NCI-H2196 treated with DMSO at 0.1 percent for 48 hours (cell line): ENCODE data around the gene CDK5RAP2.

Experiments
- DNase-seq: peaks from one replicate; lab custom pipeline; 2025; ENCODE audit not compliant: unreplicated experiment; lab: John Stamatoyannopoulos, UW

The CDK5RAP2 gene

DNA sequence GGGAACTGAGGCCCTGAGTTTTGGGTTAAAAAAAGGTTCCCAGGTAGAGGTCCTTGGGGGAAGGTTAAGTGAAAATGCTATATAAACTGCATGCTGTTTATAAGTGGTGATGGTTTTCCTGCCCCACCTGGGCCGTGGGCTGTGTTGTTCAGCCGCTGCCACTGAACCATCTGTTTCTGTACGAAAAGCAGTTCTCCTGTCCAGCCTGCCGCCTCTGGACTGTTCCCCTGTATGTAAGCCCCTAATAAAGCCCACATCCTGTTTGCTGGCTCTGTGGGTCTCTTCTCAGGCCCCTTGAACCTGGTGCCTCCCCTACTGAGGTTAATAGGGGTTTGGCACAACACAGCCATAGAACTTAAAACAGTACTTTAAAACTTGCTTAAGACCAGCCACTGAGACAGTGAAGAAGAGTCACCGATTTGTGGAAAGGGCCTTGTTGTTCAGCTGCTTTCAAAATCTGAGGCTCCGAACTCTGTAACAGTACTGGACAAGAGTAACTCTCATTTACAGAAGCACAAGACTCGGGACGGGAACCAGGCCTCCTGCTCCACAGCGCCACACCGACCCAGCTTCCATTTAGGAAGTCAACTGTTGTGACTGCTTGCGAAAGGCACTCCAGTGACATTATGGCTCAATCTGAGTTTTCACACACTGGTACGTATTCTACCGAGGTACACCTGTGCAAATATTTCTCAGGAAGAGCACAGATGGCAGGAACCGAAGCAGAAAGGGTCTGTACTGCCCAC, 192.5 kb downstream of the CDK5RAP2 start:
- no peak for DNase-seq

DNA sequence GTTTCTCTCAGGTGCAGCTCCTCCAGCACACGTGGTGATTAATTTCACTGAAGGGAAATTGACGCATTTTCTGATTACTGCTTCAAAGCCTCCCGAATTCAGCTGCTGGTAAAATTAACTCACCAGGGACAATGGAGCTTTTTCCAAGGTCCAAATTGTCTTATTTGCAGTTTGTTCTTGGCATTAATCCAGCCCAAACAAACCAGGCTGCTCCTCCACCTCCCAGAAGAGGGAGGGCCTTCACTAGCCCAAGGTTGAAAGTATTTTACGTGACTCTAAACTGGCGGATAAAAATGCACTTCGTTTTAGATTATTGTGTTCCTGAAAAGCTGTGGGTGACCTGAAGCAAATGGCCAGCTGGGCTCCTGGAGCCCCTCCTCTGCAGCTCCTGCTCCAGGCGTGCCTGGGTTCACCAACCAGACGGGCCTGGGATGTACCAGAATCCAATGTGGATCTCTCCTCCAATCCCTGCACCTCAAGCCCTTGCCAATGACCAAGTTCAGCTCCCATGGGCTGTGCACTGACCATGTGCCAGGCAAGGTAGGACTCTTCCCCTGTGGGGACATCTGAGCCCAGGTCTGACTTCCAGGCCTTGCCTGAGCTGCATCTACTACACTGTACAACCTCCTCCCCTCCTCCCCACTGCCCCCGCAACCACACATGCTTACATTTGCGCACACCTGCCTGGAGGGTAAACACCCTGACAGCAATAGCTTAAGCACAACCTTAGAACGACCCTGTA, 193.4 kb downstream of the CDK5RAP2 start:
- peak; percentile 49 for DNase-seq

DNA sequence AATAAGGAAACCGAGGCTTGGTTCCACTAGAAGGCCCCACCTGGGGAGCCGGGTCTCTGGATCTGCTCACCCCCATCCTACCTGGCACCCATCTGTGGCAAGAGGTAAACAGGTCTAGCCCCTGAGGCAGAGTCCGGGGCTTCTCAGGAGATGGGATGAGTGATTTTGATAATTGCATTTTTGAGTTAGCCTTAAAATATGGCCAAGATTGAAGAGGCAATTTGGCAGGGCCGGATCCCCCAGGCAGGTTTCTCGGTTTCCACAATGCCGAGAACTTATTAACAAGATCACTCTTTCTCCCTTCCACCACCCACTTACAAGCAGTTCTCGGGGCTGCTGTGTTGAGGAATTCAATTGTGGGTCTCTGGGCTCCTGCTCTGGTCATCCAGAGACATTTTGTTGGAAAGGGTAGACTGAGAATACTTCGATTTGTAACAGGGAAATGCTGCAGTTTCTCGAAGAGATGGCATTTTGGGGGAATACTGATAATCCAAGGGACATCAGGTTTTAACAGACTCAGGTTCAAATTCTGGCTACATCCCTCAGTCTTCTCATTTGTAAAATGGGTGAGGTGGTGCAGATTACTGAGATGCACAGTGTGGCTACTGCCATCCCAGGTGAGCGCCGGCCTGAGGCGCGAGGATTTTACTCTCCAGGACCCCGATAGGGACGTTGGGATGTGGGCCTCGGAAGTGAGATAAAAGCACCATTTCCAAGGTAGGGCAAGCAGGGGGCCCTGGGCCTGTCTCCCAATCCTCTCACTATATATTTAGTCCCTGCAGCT, 194.2 kb downstream of the CDK5RAP2 start:
- no peak for DNase-seq

GRCh38 chr9:120384925-120385272, 195.1 kb downstream of the CDK5RAP2 start:
- DNase-seq = no peak

DNA sequence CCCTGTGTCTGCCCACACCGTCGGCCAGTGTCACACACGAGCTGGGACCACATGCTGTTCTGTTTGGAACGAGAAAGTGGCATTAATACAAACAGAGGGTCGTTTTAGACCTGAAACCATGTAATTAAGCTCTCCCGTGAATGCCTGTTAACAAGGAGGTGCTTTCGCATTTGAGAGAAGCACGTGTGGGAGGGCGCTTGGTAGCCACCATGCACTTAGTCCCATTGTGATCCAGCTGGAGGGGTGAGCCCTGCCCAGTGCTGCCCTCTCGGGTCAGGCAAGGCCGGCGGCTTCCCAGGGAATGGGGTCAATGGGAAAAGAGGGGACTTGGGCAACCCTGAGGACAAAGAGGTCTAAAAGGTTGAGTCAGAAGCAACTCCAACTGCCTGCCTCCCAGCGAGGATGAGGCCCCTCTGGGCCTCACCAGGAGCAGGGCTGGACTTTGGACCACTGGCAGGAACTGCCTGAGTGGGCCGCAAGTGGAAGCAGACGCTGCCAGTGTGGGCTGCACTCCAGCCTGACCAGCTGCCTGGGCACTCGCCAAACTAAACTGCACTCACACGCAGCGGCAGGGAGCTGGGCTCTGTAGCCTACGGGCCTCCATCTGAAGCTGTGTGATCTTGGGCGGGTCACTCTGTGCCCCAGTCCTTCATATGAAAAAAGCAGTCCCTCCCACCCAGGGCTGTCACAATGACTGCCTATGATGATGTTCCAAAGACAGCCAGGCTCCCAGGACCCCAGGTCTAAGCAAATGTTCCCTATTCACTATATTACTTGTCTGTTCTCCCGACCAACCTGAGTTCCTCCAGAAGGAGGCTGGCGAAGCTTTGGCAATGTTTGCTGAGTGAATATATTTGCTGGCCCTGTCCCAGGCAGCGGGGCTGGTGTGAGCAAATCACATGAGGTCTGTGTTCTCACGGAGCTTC, 195.7 kb downstream of the CDK5RAP2 start:
- no peak for DNase-seq

GRCh38 chr9:120383611-120383998, 196.4 kb downstream of the CDK5RAP2 start:
- no peak for DNase-seq

GRCh38 chr9:120382453-120382852, 197.5 kb downstream of the CDK5RAP2 start:
- no peak for DNase-seq

DNA sequence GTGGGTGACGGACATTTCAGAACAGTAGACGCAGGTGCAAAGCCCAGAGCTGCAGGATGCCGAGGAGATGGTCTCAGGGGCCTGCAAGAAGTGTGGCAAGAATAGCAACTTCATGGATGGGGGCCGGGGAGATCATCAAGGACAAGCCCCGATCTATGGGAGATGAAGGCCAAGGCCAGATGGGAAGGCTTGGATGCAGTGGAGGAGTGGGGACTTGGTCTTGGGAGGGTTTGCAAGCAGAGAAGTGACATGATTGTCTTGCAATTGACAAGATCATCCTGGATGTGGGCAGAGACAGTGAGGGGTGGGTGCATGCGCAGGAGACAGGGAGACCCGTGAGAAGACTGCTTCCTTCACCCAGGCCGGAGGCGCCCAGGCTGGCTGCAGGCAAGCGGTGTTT, 198.1 kb downstream of the CDK5RAP2 start:
- no peak for DNase-seq

DNA sequence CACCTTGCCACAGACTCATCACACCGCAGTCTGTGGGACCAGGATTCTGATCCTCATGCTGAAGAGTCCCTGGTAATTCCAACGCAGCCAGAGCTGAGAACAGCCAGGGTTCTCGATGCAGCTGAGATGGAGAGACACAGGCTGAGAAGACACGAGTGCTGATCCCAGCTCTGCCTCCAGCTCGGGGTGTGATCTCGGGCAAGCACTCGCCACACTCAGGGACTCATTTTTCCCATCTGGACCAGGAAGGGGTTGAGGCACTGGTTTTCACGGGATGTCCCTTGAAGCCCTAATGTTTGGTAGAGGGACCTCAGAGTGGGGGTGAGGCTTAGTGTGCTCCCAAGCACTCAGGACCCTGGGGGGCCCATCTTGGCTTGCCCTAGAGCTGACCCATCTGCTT, 200.4 kb downstream of the CDK5RAP2 start:
- no peak for DNase-seq

DNA sequence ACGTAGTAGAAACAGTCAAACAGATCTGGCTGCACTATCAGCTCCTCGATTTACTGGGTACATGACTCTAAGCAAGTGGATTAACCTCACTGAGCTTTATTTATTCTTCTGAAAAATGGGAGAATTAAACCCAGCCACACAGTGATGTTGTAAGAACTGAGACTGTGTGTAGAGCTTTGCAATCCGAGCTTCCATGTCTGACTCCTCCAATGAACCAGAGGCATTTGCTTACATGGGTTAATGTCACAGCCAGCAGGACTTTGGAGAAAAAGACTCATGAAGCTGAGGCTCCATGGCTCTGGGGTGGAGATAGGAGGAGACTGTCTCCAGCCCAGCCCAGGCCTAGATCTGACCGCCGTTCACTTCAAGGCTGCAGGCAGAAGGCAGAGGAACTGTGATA, 201.3 kb downstream of the CDK5RAP2 start:
- no peak for DNase-seq

DNA sequence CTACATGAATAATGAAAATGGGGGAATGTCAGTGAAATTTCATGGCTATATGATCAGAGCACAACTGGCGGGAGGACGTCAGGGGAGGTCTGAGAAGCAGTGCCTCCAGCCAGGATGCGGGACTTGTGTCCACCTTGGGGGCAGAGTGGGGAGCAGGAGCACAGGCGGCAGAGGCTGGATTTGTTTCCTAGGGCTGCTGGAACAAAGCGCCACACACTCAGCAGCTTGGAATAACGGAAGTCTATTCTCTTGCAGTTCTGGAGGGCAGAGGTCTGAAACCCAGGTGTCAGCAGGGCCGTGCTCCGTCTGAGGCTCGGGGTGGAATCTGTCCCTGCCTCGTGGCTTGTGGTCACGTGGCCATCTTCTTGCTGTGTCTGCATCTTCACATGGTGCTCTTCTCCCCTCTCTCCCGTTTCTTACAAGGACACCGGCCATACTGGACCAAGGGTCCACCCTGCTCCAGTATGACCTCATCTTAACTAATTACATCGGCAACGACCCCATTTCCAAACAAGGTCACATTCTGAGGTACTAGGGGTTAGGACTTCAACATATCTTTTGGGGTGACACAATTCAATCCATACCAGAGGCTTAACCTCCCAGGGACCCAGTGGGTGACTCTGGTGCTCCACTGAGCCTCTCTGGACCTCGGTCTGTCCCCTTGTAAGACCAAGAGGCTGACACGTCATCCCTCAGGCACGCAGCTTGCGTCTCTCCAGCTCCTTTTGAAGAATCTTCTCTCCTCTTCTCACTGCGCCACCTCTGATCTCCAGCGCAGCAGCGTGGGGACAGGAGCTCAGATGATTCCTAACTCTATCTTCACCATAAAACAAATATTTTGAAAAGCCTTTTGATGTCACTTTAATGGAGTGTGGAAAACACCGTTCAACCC, 202.5 kb downstream of the CDK5RAP2 start:
- DNase-seq = no peak

- no peak for DNase-seq
Observed at GRCh38 chr9:120376101-120376500, 203.9 kb downstream of the CDK5RAP2 start.

GRCh38 chr9:120375316-120375715, 204.7 kb downstream of the CDK5RAP2 start:
- DNase-seq = no peak

- no peak for DNase-seq
Observed at GRCh38 chr9:120374817-120375216, 205.2 kb downstream of the CDK5RAP2 start.

DNA sequence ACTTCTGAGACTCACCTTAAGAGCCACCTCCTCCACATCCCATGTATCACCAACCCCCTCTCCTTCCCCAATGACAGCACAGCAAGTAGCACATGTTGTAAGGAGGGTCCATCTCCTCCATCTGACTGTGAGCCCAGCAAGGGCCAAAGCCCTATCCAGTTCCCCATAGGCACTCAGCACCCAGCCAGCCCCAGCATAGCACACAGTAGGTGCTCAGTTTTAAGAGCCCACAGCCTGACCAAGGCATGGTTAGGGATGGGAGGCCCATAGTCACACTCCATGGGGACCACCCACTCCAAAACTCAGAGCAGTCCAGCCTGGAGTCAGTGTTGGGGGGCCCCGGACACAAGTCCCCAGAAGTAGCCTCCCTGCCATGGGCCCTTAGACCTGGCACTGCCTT, 205.7 kb downstream of the CDK5RAP2 start:
- no peak for DNase-seq

- no peak for DNase-seq
Observed at GRCh38 chr9:120372040-120372439, 207.9 kb downstream of the CDK5RAP2 start.

DNA sequence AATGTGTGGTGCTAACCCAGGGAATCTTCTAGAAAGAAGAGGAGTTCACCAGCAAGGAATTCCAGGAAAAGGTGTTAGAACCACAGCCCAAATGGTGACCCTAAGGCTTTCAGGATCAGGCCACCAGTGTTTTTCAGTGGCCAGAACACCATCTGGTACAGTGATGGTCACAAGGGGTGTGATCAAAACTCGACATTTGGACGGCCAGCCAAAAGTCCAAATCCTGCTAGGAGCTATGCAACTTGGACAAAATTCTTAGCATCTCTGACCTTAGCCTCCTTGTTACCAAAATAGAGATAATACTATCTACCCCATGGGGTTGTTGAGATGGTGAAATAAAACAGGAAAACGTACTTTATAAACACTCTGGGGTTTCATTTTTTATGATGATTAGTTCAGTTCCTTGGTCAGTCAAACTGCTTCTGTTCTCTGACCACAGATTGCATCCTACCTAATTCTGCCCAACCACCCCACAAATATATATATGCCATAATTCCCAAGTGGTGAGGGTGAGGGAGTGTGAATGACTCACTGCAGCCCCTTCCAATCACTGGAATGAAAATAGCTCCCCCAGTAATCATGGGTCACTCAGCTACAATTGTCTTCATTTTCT, 210.3 kb downstream of the CDK5RAP2 start:
- no peak for DNase-seq

GRCh38 chr9:120368799-120369198, 211.2 kb downstream of the CDK5RAP2 start:
- no peak for DNase-seq

GRCh38 chr9:120366644-120367019, 213.3 kb downstream of the CDK5RAP2 start:
- DNase-seq = no peak
